HG03139 (cell line): Measurements from ENCODE around the gene TGFB2.

Source experiments
- ATAC-seq: cut with Tn5 transposase; IDR thresholded peaks from one replicate; pipeline ENCODE4 v1.9.1; 2021; ENCODE audit not compliant: unreplicated experiment

Gene TGFB2

GRCh38 chr1:218421531-218421930, 76.4 kb downstream of the TGFB2 start:
- no peak for ATAC-seq

- ATAC-seq, result no peak
These were observed 79.4 kb downstream of the TGFB2 start for GRCh38 chr1:218424502-218424901.

- no peak for ATAC-seq
These were observed 80.7 kb downstream of the TGFB2 start for GRCh38 chr1:218425647-218426342.

DNA sequence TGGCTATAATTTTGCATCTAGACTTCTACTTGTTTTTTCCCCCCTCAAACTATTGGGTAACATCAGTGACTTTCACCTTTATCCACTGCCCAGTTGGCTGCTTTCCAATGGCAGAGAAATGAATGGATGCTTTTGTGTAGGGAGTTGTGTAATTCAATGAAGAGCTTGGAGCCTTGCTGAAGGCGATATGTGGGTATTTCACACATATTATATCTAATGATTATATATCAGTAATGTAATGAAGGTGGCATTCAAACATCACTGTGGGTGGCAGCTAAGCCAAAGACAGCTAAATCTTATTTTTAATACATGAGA, 81.2 kb downstream of the TGFB2 start:
- no peak for ATAC-seq

DNA sequence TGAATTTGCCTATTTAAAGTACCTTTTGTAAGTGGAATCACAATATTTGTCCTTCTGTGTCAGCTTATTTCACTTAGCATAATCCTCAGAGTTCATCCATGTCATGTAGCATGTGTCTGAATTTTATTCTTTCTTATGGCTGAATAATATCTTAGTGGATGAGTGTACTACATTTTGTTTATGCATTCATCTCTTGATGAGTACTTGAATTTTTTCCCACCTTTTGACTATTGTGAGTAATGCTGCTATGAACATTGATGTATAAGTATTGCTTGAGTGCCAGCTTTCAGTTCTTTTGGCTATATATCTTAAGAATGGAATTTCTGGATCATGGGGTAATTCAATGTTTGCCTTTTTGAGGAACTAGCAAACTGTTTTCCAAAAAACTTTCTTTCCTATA, 84.2 kb downstream of the TGFB2 start:
- ATAC-seq, result no peak

- no peak for ATAC-seq
These were observed 85.2 kb downstream of the TGFB2 start for GRCh38 chr1:218430346-218430745.

GRCh38 chr1:218430822-218431221, 85.7 kb downstream of the TGFB2 start:
- no peak for ATAC-seq

DNA sequence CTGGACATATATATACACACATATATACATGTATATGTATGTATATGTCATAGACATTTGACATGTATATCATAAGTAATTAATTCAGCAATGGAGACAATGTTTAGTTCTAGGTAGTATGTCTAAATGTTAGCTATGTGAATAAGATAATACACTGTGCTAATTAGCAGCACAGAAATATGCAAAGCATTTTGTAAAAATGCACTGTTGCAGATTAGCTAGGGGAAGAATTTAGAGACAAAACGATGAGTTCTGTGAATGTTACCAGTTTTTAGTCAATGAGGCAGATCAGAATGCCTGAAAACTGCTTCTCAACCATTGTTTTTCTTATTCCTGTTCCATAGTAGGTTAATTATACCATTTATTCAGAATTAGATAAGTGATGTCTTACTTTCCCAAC, 86.3 kb downstream of the TGFB2 start:
- no peak for ATAC-seq

GRCh38 chr1:218433744-218434143, 88.6 kb downstream of the TGFB2 start:
- ATAC-seq, result no peak

- ATAC-seq, result no peak
These were observed 90.4 kb downstream of the TGFB2 start for GRCh38 chr1:218435528-218435927.

DNA sequence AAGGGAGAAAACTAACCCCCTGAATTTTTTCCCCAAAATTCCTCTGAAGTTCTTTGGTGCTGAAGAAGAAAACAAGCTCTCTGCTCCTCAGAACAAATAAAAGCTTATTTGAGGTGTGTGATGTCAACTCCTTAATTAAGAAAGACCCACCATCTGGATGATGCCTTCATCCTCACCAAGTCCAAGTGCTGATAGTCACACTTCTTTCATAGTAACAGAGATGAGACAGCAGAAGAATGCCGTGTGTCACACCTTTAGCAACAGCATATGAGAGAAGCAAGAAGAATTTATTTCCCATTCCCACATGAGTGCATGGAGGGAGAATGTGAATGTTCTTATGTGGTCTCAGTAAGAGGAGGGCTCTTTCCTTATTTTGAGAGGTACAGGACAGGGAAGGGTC, 91.2 kb downstream of the TGFB2 start:
- ATAC-seq, result no peak

GRCh38 chr1:218436997-218437396, 91.9 kb downstream of the TGFB2 start:
- ATAC-seq, result no peak

DNA sequence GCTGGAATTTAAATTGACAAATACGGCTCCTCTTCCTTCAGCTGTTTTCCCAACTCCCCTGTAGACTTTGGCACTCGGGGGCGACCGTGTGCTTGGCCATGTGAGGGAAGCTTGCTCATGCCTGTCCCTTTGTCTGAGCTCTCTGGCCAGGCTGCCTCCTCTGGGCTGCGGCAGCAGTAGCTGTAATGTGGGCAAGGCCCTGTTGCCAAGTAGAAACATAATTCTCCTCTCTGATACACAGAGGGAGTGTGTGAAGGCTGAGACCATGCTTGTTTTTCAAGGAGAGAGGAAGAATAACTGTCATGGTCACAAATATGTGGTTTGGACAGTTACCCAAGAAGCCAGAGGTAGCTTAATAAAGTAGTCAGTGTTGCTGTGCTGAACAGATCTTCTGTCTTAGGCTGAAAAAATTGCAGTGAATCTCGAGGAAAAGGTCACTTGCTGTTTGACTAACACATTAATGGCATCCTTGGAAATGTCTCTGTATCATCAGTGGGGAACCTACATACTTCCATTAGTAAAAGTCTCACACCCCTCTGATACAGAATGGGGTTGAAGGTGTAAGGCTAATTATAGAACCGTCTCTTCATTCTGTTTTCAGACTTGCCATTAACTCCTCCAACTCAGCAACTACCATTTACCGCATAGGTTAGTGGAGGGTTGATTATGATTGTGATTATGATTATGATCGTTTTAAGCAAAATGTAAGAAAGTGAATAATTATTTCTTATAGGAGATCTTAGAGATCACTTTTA, 94.6 kb downstream of the TGFB2 start:
- no peak for ATAC-seq

- no peak for ATAC-seq
These were observed 98.1 kb downstream of the TGFB2 start for GRCh38 chr1:218443255-218443654.

- no peak for ATAC-seq
These were observed 99.0 kb downstream of the TGFB2 start for GRCh38 chr1:218444173-218444572.

DNA sequence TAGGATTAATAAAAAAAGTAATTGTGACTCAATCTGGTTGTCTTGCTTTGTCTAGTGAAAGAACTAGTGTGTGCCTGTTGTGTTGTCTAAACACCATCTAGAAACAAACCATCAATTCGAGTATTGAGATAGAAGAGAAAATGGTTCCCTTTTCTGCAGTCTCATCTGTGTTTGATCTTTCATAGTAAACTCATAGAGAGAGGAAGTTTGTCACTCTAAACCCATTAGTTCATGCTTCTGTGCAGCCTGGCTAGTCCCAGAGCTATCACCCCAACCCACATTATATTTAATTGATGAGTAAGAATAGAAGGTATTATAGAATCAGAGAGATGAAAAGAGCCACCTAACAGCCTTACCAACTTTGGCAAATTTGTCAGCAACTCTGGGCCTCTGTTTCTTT, 99.5 kb downstream of the TGFB2 start:
- ATAC-seq, result no peak

DNA sequence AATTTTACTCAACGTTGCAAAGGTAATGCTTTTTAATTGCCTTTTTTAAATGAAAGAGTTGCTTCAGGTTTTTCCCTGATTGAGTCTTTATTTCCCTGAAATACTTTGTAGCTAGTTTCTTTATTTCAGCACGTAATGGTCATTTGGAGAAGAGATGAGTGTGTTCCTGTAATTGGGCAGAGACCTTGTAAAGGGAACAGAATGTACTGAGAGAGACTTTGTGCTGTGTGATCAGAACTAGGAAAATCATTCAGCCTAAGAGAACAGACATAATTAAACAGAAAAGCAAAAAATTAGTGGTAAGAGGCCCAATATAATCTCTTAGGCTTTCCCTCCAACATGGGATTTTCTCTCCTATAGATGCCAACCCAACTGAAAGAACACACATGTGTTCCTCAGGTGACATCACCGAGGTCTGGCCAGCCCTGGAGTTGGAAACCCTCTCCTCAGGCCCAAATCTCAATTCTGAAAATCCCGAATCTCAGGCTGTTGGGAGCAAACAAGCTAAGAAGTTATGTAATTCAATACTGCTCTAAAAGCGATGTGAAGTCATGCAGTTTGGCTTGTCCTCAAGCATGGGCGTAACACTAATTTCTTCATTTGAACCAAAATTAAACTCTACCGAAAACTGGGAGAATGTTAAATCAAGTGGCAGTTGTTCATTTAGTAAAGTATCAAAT, 102.0 kb downstream of the TGFB2 start:
- no peak for ATAC-seq

DNA sequence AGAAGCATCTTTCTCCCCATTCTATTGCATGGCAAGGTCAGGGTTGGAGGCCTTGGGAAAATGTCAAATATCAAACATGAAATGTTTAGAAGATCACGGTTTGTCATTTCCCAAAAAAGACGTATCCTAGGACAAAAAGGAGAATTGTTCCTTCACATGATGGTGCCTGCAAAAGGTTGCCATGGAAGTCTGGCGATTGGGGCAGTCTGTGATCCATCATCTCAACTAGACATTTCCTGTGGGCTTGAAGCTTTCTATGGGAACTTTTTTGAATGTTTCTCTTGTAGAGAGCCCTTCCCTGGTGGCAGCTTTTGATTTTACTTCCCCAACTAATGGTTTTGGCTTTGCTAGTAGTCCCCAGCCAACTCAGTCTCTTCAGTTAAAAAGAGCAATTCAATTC, 106.3 kb downstream of the TGFB2 start:
- no peak for ATAC-seq

DNA sequence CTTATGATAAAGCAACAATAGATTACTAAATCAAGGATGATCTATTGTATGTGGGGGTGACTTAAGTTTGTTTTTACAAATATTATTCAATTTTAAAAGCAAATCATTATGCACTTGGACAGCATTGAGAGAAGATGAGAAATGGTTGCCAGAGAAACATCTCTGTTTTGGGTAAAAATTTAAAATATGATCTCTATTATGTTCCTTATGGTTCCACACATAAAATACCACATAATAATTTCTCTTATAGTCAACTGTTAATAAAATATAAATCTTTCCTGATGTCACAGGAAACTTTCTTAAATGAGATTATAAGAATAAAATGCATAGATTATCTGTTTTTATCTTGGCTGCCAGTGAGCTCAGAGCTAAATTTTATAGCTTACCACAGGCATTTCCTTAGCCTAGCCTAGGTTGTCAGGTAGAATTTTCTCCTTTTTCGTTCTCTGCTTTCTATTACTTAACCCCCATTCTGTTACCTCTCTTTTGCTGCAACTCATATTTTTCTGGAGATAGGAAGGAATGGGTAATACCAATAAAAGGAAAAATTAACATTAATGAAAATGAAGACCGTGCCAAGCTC, 109.7 kb downstream of the TGFB2 start:
- no peak for ATAC-seq

DNA sequence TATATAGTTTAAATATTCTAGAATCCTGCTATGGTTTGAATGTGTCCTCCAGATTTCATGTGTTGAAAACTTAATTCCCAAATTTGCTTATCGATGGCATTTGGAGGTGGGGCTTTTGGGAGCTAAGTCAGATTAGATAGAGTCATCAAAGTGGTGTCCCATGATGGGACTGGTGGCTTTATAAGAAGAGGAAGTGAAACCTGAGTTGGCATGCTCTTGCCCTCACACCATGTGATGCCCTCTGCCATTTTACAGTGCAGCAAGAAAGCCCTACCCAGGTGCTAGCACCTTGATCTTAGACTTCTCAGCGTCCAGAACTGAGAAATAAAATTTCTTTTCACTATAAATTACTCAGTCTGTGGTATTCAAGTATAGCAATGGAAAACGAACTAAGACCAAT, 111.3 kb downstream of the TGFB2 start:
- no peak for ATAC-seq

DNA sequence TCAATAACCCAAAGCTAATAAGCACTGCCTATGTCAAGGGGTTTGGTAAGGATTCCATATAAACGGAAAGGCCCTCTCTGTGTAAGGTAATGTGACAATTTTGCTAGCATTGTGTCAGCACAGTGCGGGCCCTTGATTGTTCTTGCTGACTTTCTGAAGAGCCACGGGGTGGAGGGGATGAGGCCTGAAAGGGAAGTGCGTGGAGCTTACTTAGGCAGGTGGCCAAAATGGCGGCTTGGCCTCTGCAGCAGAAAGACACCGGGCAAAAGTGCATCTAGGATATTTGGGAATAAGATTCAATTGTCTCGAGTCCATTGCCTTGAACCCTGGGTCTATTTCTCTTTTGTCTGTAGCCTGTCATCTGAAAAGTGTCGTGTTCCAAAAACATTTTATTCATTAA, 114.3 kb downstream of the TGFB2 start:
- no peak for ATAC-seq
